ENCODE measurements around the gene CCSER2.
"Not testable (repeated sequence)": the region's sequence is repeated elsewhere in the genome, so short reads cannot be mapped to it uniquely, and the experiment has no call there.

DNA sequence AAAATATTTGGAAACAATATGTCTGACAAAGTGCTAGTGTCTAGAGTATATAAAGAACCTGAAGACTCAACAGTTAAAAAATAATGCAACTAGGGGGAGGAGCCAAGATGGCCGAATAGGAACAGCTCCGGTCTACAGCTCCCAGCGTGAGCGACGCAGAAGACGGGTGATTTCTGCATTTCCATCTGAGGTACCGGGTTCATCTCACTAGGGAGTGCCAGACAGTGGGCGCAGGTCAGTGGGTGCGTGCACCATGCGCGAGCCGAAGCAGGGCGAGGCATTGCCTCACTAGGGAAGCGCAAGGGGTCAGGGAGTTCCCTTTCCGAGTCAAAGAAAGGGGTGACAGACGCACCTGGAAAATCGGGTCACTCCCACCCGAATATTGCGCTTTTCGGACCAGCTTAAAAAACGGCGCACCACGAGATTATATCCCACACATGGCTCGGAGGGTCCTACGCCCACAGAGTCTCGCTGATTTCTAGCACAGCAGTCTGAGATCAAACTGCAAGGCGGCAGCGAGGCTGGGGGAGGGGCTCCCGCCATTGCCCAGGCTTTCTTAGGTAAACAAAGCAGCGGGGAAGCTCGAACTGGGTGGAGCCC lies 48.4 kb upstream of the CCSER2 start:
- TF ChIP-seq, protein P1, sequence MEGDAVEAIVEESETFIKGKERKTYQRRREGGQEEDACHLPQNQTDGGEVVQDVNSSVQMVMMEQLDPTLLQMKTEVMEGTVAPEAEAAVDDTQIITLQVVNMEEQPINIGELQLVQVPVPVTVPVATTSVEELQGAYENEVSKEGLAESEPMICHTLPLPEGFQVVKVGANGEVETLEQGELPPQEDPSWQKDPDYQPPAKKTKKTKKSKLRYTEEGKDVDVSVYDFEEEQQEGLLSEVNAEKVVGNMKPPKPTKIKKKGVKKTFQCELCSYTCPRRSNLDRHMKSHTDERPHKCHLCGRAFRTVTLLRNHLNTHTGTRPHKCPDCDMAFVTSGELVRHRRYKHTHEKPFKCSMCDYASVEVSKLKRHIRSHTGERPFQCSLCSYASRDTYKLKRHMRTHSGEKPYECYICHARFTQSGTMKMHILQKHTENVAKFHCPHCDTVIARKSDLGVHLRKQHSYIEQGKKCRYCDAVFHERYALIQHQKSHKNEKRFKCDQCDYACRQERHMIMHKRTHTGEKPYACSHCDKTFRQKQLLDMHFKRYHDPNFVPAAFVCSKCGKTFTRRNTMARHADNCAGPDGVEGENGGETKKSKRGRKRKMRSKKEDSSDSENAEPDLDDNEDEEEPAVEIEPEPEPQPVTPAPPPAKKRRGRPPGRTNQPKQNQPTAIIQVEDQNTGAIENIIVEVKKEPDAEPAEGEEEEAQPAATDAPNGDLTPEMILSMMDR (IDR thresholded peaks at IDR 0.05) = not testable (repeated sequence)
- TF ChIP-seq POLR2A (IDR thresholded peaks at IDR 0.05) = not testable (repeated sequence)

Measured in esophagus squamous epithelium (tissue), 4 donors.